ENCODE data around the gene ANLN.
"Not testable (repeated sequence)": the region's sequence is repeated elsewhere in the genome, so short reads cannot be mapped to it uniquely, and the experiment has no call there.

Gene ANLN

DNA sequence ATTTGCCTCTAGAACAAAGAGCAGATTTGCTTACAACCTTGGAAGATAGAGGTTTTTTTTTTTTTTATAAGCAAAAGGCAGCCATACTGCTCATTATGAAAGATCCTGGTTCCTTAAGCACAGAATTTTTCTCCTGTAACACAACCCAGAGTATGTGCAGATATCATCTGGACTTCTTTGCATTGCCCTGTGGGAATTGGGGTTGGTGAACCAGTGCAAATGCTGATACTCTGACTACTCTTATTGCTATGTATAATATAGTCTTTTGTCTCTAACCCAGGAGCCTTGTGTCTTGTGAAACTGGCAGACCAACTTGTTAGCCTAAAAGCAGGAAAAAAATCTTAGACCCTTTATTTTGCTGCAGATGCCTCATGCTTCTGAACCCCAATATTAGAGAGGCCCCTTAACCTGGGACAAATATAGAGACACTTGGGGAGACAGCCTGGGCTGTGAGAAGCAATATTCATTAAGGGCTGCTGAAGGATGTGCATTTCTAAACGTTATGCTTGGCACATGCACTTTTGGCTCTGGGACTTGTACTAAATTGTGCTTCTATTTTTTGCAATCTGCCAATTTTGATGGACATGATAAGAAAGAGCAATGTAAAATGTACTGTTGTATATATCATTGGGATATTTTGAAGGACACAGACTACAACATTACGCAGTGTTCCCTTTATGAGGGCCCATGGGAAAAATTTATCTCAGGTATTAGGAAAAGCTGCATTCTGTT lies 78.9 kb downstream of the ANLN start:
- DNase-seq (ENCODE audit: low spot score) = no peak

DNA sequence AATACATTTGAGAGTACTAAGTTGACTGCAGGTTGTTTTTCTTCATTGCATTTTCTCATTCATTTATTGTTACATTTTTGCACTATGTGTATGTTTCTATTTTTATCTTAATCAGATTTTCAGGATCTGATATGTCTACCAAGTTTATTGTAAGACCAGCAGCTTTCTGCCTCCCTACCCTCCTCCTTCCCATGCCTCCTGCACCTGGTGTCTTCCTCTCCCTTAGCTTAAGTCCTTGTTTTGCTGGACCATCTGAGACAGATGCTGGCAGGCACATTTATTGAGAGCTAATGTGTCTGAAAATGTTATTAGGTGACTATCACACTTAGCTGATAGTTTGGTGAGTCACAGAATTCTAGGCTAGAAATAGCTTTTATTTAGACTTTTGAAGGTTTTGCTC lies 79.6 kb downstream of the ANLN start:
- no peak for DNase-seq (ENCODE audit: low spot score)

GRCh38 chr7:36472141-36472729 lies 82.6 kb downstream of the ANLN start:
- DNase-seq (ENCODE audit: low spot score) = no peak

- peak; percentile 43 for DNase-seq (ENCODE audit: low spot score)
These were observed 84.0 kb downstream of the ANLN start for GRCh38 chr7:36473454-36474282.

DNA sequence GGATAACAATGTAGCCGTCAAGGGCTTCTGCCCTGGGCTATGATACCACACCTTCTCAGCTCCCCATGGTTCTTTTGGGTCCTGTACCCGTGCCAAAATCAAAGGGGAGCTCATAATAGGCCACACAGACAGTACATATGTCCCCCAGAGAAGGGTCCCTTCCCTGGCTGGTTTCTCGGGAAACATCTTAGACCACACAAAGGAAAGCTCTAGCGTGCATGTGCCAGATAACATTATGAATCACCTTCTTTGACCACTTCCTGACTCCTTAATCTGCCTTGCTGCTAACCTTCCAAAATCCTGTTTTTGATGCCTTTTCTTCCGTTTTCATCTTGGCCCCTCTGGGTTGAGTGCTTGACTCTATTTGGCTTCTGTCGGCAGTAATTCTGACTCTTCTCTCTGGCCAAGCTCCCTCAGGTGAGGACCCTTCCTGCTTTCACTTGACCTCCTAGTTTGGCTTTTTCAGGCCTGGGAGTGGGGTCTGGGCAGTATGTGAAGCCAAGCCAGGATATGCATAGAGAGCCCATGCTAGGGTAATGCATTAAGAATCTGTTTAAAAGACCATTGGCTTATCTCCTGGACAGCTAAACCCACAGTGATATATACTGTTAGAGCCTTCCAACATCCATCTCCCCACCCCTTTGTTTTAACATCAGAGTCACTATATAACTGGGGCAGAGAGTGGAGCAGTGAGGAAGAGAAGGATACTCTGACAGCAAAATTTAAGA lies 84.8 kb downstream of the ANLN start:
- DNase-seq (ENCODE audit: low spot score) = peak; percentile 45

DNA sequence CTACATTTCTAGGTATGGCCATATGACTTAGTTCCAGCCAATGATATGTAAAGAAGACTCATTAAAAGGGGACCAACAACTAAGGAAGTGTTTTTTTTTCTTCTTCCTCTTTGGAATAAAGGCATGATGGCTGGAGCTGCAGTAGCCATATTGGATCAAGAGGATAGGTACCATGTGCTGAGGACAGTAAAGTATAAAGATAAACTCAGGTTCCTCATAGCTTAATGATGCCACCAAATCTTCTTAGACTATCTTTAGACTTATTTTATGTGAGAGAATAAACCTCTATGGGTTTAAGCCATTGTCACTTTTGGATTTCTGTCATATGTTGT lies 85.3 kb downstream of the ANLN start:
- no peak for DNase-seq (ENCODE audit: low spot score)

- no peak for DNase-seq (ENCODE audit: low spot score)
These were observed 85.7 kb downstream of the ANLN start for GRCh38 chr7:36475381-36475780.

DNA sequence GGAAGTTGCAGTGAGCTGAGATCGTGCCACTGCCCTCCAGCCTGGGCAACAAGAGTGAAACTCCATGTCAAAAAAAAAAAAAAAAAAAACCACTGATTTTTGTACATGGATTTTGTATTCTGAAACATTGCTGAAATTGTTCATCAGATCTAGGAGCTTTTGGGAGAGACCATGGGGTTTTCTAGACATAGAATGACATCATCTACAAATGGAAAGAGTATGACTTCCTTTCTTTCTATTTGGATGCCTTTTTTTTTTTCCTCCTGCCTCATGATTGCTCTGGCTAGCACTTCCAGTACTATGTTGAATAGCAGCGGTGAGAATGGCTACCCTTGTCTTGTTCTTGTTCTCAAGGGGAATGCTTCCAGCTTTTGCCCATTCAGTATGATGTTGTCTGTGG lies 89.1 kb downstream of the ANLN start:
- DNase-seq (ENCODE audit: low spot score) = no peak

GRCh38 chr7:36483853-36484252 lies 94.2 kb downstream of the ANLN start:
- DNase-seq (ENCODE audit: low spot score) = not testable (repeated sequence)

GRCh38 chr7:36484265-36484664 lies 94.6 kb downstream of the ANLN start:
- DNase-seq (ENCODE audit: low spot score) = no peak

GRCh38 chr7:36486336-36486735 lies 96.7 kb downstream of the ANLN start:
- no peak for DNase-seq (ENCODE audit: low spot score)

DNA sequence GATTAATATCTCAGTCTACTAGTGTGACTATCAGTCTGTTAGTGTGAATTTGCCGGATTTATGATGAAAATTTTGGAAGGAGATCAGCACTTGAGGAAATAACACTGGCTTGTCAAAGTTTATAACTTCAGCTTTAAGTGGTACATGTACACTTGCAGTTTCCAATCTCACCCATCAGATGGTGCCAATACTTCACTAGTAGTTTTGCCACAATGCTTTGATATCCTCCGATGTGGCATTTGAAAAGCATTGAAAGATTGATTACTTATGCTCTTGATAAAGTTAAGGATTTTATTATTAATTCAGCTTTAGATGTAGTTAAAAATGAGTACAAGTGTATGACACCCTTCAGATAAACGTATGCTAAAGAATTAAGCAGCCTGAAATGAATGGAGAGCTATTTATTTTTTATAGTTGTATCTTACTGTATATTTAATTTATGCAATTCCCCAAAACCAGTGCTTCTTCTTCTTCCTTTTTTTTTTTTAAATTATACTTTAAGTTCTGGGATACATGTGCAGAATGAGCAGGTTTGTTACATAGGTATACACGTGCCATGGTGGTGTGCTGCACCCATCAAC lies 98.2 kb downstream of the ANLN start:
- DNase-seq (ENCODE audit: low spot score) = peak; percentile 65

DNA sequence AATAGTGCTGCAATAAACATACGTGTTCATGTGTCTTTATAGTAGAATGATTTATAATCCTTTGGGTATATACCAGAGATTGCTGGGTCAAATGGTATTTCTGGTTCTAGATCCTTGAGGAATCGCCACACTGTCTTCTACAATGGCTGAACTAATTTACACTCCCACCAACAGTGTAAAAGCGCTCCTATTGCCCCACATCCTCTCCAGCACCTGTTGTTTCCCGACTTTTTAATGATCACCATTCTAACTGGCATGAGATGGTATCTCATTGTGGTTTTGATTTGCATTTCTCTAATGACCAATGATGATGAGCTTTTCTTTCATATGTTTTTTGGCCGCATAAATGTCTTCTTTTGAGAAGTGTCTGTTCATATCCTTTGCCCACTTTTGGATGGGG lies 99.0 kb downstream of the ANLN start:
- DNase-seq (ENCODE audit: low spot score) = not testable (repeated sequence)

DNA sequence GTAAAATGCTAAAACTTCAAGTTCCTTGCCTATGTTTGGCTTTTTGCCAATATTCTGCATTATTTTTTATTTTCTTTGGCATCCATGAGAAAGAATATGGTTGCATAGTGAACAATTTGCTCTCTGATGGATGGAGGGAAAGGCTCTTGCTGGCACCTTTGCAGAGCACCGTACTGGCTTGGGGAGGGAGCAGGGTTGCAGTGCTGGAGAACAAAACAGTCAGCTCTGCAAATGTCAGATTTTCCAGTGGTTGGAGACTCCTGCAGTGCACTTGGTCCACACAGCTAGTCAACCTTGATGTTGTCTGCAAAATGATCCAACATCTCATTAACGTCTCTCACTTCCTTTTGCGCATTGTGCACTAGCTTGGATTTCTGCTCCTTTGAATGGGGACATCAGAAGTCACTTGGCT lies 100.8 kb downstream of the ANLN start:
- no peak for DNase-seq (ENCODE audit: low spot score)

DNA sequence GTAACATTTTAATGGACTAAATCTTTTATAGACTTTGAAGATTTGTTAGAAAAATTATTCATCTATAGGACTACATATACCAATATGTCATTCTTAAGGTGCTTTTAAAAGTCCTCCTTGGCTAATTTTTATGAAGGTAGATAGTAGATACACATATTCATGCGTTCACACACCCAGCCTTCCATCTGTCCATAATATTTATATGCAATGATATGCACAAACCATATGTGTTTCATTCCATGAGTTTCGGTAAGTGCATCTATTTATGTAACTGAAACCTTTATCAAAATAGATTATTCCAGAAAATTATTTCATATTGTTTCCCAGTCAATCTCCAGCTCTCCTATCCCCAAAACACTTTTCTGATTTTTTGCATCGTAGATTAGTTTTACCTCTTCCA lies 101.7 kb downstream of the ANLN start:
- DNase-seq (ENCODE audit: low spot score) = no peak

DNA sequence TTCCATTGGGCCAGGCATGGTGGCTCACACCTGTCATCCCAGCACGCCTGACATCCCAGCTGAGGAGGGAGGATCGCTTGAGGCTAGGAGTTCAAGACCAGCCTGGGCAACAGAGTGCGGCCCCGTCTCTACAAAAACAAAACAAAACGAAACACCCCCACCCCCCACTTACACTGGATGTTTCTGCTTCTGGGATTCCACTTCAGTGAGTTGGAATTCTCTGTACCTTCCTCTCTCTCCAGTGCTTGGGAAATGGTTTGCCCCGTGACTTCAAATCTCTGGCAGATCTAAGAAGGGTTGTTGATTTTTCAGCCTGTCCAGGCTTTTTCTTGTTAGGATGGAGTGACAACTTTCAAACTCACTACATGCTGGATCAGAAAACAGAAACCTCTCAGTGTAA lies 106.9 kb downstream of the ANLN start:
- DNase-seq (ENCODE audit: low spot score) = no peak

DNA sequence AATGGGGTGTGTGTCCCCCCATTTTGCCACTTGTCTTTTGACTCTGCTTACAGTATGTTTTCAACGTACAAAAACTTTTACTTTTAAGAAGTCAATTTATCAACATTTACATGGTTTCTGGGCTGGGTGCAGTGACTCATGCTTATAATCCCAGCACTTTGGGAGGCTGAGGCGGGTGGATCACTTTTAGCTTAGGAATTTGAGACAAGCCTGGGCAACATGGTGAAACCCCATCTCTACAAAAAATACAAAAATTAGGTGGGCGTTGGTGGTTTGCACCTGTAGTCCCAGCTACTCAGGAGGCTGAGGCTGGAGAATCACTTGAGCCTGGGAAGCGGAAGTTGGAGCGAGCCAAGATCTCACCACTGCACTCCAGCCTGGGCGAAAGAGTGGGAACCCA lies 107.5 kb downstream of the ANLN start:
- not testable (repeated sequence) for DNase-seq (ENCODE audit: low spot score)

DNA sequence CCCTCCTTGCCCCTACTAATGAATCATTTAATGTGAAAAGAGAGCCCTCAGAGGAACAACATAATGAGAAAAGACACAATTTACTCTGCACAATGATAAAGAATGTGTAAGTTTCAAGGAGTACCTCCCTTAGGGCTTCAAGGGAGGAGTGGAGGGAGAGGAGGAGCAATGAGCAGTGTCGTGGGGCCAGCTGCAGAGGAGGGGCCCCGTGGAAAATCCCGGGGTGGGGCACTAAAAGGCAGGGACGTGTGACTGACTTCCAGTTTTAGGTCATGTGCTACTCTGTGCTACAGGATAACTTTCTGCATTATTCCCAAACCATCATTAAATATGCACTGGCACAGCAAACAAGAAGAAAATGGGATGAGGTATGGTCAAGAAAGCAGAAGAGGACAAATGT lies 108.1 kb downstream of the ANLN start:
- no peak for DNase-seq (ENCODE audit: low spot score)

Measured in COLO829 (cell line).